IPS-NIHi7 (cell line): Measurements from ENCODE around the gene ANKRD30B.
"Not testable (repeated sequence)": the region's sequence is repeated elsewhere in the genome, so short reads cannot be mapped to it uniquely, and the experiment has no call there.

Source experiments
- DNase-seq: peaks from one replicate; pipeline ENCODE4 v3.0.0; 2012; ENCODE audit warnings: mixed read lengths; ENCODE audit errors: extremely low spot score

ANKRD30B gene

DNA sequence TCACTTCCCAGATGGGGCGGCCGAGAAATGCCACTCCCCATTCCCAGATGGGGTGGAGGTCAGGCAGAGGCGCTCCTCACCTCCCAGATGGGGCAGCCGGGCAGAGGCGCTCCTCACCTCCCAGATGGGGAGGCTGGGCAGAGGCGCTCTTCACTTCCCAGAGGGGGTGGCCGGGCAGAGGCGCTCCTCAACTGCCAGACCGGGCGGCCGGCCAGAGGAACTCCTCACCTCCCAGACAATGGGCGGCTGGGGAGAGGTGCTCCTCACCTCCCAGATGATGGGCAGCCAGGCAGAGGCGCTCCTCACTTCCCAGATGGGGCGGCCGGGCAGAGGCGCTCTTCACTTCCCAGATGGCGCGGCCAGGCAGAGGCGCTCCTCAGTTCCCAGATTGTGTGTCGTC, 108.3 kb downstream of the ANKRD30B start:
- DNase-seq: not testable (repeated sequence)

DNA sequence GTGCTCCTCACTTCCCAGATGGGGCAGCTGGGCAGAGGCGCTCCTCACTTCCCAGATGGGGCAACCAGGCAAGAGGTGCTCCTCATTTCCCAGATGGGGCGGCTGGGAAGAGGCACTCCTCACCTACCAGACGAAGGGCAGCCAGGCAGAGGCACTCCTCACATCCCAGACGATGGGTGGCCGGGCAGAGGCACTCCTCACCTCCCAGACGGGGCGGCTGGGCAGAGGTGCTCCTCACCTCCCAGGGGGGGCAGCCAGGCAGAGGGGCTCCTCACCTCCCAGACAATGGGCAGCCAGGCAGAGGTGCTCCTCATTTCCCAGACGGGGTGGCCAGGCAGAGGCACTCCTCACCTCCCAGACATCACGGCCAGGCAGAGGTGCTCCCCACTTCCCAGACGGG, 110.5 kb downstream of the ANKRD30B start:
- not testable (repeated sequence) for DNase-seq

DNA sequence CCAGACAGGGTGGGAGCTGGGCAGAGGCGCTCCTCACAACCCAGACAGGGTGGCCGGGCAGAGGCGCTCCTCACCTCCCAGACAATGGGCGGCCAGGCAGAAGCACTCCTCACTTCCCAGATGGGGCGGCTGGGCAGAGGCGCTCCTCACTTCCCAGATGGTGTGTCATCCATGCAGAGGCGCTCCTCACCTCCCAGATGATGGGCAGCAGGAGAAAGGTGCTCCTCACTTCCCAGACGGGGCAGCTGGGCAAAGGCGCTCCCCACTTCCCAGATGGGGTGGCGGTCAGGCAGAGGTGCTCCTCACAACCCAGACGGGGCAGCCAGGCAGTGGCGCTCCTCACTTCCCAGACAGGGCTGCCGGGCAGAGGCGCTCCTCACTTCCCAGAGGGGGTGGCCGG, 112.0 kb downstream of the ANKRD30B start:
- not testable (repeated sequence) for DNase-seq

DNA sequence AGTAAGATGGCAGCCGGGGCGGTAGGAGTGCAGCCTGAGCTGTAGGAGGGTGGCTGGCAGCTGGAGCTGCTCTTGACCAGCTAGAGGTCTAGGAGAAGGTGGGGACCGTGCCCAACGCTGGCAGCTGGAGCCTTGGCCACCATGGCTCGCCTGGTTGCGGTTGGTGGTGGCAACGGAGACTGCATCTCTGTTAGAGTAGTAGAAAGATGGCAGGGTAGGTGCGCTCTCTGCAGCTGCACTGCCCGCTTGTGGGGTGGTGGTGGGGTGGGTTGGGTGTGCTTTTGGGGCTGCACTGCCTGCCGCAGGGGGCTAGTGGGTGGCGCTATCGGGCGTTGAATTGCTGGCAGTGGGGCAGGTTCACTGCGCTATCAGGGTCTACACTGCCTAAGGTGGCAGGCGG, 118.5 kb downstream of the ANKRD30B start:
- not testable (repeated sequence) for DNase-seq

DNA sequence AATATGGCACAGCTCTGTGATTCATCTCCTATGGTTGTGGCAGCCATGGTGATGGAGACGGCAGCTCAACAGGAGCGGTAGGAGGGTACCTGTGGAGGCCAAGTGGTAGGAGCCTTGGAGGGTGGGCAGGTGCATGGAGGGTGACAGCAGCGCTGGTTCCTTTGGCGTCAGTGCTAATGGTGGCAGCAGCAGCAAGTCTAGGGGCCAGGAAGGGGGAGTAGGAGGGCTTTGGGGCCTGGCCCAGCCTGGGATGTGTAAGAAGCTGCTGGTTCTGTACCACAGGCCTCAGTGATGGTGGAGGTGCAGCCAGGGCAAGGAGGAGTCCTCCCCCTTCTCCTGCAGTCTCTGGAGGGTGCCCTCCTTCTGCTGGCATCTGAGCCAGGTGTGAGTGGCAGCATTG, 120.0 kb downstream of the ANKRD30B start:
- DNase-seq: not testable (repeated sequence)

DNA sequence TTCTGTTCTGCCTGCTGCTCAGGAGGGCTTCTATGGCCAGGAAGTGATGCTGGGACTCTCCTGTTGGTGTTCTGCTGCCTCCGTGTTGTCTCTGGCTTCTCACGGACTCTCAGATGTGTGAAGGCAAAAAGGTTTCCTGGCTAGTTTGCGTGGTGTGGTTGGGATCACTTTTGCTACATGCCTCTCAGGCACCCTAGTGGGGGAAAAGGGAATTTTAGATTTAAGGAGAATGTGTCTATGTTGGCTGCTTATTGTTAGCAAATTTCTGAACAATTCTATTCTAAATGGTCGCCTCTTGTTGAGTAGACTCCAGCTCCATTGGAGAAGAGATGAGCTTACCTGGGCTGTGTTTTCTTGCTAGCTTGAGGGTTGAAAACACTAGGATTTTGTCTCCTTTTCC, 120.9 kb downstream of the ANKRD30B start:
- DNase-seq: not testable (repeated sequence)

DNA sequence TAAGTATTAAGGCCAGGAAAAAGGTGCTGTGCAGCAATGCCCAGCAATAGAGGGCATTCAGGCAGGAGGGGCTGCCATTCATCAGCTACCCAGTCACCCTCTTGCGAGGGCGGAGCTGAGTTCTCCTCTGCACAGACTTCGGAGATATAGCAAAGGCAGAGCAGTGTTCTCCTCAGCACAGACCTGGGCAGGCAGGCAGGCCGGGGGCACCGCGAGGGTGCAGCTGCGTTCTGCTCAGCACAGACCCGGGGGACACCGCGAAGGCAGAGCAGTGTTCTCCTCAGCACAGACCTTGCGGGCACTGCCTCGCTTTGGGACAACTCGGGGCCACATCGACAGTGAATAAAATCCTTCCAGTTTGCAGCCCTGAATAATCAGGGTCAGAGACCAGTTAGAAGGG, 130.9 kb downstream of the ANKRD30B start:
- DNase-seq: not testable (repeated sequence)

DNA sequence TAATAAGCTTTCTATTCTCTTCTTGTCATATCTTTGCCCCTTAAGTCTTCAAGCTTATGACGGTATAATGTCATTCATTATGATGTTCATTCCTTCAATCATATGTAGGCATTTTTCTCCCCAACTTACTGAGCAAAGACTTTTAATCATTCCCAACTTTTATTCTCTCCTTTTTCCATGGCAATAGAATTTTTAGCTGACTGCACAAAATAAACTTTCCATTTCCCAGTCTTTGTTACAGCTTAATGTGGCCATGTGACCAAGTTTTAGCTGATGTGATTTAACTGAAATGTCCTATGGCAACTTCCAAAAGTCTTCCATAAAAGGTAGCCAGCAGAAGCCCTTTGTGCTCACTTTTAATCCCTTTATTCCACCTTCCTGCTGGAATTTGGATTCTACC, 152.5 kb downstream of the ANKRD30B start:
- DNase-seq: no peak
